NCI-H1105 (cell line): ENCODE measurements around the gene TTLL1.

ENCODE experiments used
- DNase-seq: peaks from one replicate; lab custom pipeline; 2025; lab: John Stamatoyannopoulos, UW

Gene TTLL1

DNA sequence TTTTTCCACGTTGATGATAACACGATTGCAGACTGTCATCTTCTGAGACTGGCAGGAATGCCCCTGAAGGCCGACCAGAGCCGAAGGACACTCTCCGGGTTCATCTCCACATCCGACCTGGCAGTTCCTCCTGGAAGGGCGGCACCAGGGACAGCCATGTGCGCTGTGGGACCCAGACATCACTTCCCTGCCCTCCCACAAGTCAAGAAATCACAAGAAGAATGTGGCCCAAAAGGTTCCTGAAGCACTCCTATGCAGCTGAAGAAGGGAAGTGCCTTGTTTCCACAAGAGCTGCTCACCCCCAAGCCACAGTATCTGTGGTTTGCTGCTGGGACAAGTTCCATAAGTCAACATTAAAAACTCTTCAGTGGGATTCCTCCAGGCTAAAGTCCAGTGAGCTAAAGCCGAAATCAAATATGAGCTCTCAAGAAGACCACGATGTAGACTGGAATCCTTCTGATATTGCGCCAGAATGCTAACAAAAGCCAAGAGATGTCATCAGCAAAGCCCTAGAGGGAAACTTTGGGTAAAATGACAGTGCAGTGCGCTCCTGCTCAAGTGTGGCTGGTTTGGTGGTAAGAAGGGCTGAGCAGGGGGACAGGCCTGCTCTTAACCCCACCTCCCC lies 95.4 kb downstream of the TTLL1 start:
- DNase-seq = no peak

DNA sequence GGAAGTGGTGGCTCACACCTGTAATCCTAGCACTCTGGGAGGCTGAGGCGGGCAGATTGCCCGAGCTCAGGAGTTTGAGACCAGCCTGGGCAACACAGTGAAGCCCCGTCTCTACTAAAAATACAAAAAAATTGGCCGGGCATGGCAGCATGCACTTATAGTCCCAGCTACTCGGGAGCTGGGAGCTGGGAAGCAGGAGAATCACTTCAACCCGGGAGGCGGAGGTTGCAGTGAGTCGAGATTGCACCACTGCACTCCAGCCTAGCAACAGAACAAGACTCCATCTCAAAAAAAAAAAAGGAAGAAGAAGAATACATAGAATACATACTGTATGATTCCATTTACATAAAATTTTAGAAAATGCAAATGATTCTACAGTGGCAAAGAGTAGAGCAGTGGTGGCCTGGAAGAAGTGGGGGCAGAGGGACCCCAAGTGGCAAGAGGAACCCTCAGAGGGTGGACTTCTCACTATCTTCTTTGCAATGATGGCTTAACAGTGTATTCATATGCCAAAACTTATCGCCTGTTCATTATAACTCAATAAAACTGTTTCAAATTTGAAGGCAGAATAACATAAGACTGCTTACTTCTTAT lies 96.2 kb downstream of the TTLL1 start:
- no peak for DNase-seq

DNA sequence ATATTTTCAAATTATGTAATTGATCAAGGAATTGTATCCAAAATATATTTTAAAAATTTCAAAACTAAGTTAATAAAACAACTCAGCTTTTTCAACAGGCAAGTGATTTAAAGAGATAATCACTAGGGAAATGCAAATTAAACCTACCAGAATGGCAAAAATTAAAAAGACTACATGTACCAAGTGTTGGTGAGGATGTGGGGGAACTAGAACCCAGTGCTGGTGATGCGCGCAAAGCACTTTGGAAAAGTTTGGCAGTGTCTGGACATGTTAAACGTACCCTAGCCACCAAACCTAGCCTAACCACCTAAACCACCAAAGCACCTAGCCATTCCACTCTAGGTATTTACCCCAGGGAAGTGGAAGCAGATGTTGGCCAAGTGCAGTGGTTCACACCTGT lies 97.1 kb downstream of the TTLL1 start:
- DNase-seq = no peak

DNA sequence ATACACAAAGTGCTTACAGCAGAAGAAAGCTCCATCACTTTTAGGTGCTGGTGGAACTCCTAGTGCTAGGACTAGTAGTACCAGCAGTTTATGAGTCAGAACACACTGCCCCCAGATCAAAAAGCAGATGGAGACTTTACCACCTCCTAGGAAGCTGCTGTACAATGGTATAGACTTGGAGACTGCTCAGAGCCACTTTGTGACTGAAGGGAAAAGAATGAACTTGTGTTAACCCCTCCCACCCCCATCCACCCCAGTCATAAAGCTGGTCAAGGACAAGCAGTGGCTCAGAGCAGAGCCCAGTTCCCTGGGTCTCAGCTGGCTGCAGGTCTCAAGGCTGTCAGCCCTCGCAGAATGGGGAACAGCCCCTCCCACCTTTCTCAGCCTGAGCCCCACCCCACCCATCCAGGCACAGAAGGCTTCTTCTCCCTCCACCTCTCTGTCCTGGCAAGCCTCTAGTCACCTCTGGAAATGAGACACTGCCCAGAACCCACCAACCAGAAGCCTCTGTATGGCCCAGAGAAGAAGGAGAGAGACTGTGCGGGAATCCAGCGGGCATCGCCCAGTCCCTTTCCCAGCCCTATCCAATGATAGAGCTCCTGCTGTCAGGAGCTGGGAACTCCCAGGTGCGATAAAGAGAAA lies 98.1 kb downstream of the TTLL1 start:
- DNase-seq = no peak

DNA sequence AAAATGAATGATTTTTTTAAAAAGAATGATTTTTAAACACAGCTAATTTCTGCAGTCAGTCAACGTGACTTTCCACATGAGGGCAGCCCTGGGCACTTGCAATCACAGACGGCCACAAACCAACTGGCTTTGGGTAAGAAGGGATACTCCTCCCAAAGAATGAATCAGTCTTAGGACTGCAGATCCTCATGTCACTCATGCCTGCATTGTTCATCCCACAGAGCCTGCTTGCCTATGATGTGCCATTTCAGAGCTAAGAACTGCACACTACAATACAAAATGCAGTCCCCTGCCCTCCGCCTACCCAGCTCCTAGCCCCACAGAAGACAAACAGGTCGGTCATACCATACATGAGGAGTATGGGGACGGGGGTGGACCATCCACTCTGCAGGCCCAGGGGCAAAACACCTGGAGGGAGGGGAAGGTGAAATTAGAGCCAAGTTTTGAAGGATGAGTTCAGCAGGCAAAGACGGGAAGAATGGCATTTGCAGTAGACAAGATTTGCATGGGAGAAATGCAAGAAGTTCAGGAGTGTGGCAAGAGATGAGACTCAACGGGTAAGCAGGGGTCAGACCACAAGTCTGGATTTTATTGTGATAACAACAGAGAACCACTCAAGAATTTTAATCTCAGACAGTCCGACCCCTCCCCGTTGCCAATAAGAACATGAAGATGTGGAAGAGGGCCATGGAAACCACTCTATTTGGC lies 98.9 kb downstream of the TTLL1 start:
- no peak for DNase-seq
